ENCODE measurements around the gene ENTPD3.

The ENTPD3 gene, protein sequence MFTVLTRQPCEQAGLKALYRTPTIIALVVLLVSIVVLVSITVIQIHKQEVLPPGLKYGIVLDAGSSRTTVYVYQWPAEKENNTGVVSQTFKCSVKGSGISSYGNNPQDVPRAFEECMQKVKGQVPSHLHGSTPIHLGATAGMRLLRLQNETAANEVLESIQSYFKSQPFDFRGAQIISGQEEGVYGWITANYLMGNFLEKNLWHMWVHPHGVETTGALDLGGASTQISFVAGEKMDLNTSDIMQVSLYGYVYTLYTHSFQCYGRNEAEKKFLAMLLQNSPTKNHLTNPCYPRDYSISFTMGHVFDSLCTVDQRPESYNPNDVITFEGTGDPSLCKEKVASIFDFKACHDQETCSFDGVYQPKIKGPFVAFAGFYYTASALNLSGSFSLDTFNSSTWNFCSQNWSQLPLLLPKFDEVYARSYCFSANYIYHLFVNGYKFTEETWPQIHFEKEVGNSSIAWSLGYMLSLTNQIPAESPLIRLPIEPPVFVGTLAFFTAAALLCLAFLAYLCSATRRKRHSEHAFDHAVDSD

DNA sequence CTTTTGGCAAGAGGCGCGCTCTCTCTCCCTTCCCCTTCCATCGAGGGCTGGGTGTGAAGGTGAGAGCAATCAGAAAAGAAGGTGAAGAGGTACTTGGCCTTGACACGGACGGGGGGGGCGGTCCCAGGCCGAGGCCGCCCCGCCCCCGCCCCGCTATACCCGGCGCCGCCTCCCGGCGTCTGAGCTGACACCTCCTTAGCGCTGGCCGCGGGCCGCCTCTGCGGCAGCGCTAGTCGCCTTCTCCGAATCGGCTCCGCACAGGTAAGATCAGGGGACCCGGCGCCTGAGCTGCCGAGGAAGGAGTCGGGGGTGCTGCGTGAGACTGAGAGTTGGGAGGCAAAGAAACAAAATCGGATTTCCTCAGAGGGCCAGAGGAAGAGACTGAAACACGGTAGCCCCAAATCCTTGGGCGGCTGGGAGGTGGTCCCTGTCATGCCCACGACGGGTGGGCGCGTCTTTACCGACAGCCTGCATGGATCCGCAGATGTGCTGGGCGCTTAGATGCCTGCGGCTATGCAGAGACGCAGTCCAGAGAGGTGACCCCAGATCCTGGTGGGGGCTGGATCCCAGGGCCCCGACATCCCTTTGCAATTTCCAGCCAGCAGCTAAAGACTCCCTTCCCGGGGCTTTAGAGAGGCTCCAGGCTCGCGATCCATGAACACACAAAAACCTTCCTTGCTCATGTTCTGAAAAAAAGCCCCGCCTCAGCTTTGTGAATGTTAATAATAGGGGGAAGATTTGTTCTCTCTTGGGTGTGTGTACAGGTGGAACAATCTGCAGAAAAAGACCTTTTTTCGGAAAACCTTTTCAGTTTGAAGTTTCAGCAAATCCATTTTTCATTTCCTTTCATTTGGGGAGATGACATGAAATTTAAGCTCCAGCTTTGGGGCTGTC lies at the start of gene ENTPD3:
Gene ENTPD3 (plus strand): TSS at position 184 of the 894 bp plus-strand sequence. CDS start 874 bp downstream, outside the sequence.
- Histone ChIP-seq H2AFZ (ENCODE audit: low read depth, low read length) (no peak within 1 kb of the TSS), H3K4me1 (ENCODE audit: low read length) (no peaks in the 10 kb centered on the region), H3K9ac (ENCODE audit: low read length) (no peak within 1 kb of the TSS), H4K20me1 (ENCODE audit: insufficient read depth, low read length) (no peaks in the 10 kb centered on the region), H3K4me2 (ENCODE audit: low read length) (no peak within 1 kb of the TSS), H3K27ac (ENCODE audit: low read length) (no peak within 1 kb of the TSS), H3K36me3 (replicated peaks; ENCODE audit: low read depth, low read length) (no peaks in the 10 kb centered on the region), H3K79me2 (ENCODE audit: low read length) (no peaks in the 10 kb centered on the region), H3K27me3 (ENCODE audit: low read depth, low read length) (no peaks in the 10 kb centered on the region), H3K9me3 (ENCODE audit: insufficient read depth, low read length) (no peaks in the 10 kb centered on the region), H3K4me3 (ENCODE audit: low read length) (no peak within 1 kb of the TSS)
- TF ChIP-seq, protein P1, sequence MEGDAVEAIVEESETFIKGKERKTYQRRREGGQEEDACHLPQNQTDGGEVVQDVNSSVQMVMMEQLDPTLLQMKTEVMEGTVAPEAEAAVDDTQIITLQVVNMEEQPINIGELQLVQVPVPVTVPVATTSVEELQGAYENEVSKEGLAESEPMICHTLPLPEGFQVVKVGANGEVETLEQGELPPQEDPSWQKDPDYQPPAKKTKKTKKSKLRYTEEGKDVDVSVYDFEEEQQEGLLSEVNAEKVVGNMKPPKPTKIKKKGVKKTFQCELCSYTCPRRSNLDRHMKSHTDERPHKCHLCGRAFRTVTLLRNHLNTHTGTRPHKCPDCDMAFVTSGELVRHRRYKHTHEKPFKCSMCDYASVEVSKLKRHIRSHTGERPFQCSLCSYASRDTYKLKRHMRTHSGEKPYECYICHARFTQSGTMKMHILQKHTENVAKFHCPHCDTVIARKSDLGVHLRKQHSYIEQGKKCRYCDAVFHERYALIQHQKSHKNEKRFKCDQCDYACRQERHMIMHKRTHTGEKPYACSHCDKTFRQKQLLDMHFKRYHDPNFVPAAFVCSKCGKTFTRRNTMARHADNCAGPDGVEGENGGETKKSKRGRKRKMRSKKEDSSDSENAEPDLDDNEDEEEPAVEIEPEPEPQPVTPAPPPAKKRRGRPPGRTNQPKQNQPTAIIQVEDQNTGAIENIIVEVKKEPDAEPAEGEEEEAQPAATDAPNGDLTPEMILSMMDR (IDR thresholded peaks at IDR 0.05; ENCODE audit: low read depth, low read length): no peak
- TF ChIP-seq EZH2phosphoT487 (IDR thresholded peaks at IDR 0.05; ENCODE audit: low read depth): no peak

DNA sequence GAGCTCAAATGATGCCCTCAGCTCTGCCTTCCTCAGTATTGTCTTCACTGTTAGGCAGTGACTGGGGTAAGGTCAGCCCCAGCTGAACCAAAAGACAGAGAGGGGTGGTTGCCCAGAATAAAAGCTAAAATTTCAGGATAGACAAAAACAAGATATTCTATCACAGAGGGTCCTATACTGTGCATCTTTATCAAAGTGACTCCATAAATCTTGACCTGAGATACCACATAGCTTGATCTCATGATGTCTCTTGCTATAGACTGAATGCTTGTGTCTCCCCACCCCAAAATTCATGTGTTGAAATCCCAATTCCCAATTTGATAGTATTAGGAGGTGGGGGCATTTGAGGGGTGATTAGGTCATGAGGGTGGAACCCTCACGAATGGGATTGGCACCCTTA lies 47.1 kb upstream of the ENTPD3 start:
- Histone ChIP-seq H3K9me3 (ENCODE audit: insufficient read depth, low read length) (no peaks in the 10 kb centered on the region), H3K4me2 (ENCODE audit: low read length) (no peak overlapping the region), H3K27me3 (ENCODE audit: low read depth, low read length) (peaks cover 42% of the 10 kb centered on the region), H3K4me3 (ENCODE audit: low read length) (no peak overlapping the region), H4K20me1 (ENCODE audit: insufficient read depth, low read length) (no peaks in the 10 kb centered on the region; the same call in 1 of the 2 replicates), H3K4me1 (ENCODE audit: low read length) (peaks cover 13% of the 10 kb centered on the region), H3K79me2 (ENCODE audit: low read length) (no peaks in the 10 kb centered on the region), H2AFZ (ENCODE audit: low read depth, low read length) (no peak overlapping the region), H3K36me3 (replicated peaks; ENCODE audit: low read depth, low read length) (no peaks in the 10 kb centered on the region), H3K27ac (ENCODE audit: low read length) (no peak overlapping the region), H3K9ac (ENCODE audit: low read length) (no peak overlapping the region)
- no peak for TF ChIP-seq EZH2phosphoT487 (IDR thresholded peaks at IDR 0.05; ENCODE audit: low read depth)
- TF ChIP-seq, protein P1 (IDR thresholded peaks at IDR 0.05; ENCODE audit: low read depth, low read length): no peak

DNA sequence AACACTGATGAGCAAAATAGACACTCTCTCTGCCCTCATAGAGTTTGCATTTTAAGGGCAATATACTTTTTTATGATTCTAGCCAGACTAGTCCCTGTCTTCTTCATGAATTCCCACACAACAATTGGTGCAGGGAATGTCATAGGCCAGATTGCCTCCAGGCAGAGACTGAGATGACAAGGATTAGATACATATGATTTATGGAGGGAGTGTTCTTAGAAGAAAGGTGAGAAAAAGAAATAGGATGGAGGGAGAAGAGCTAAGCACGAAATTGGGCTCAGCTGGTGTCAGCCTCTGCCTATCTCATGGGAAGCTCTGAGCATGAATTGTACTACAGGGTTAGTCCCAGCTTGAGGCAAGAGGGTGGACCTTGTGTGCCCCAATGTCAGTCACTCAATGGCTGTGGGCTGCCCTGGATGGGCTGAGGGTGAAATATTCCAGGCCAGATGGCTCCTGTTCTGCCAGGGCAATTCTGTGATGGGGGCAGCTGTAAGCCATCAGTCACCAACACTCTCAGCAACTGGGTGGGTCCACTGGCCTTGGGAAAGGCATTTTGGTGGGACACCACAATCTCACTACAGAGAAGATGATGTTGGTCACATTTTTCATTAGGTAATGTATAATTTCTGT lies 46.3 kb upstream of the ENTPD3 start:
- peaks cover 42% of the 10 kb centered on the region for H3K27me3 ChIP-seq (ENCODE audit: low read depth, low read length)
- H2AFZ ChIP-seq (ENCODE audit: low read depth, low read length): no peak overlapping the region
- H4K20me1 ChIP-seq (ENCODE audit: insufficient read depth, low read length): no peaks in the 10 kb centered on the region
- no peak overlapping the region for H3K4me3 ChIP-seq (ENCODE audit: low read length)
- no peak overlapping the region for H3K9ac ChIP-seq (ENCODE audit: low read length)
- H3K36me3 ChIP-seq (replicated peaks; ENCODE audit: low read depth, low read length): no peaks in the 10 kb centered on the region
- no peaks in the 10 kb centered on the region for H3K9me3 ChIP-seq (ENCODE audit: insufficient read depth, low read length)
- no peak overlapping the region for H3K4me2 ChIP-seq (ENCODE audit: low read length)
- H3K27ac ChIP-seq (ENCODE audit: low read length): no peak overlapping the region
- TF ChIP-seq, protein P1 (IDR thresholded peaks at IDR 0.05; ENCODE audit: low read depth, low read length): no peak
- no peak for TF ChIP-seq EZH2phosphoT487 (IDR thresholded peaks at IDR 0.05; ENCODE audit: low read depth)
- peaks cover 13% of the 10 kb centered on the region for H3K4me1 ChIP-seq (ENCODE audit: low read length)
- no peaks in the 10 kb centered on the region for H3K79me2 ChIP-seq (ENCODE audit: low read length)
